Measurements from ENCODE around the gene VPS33B.

VPS33B gene

DNA sequence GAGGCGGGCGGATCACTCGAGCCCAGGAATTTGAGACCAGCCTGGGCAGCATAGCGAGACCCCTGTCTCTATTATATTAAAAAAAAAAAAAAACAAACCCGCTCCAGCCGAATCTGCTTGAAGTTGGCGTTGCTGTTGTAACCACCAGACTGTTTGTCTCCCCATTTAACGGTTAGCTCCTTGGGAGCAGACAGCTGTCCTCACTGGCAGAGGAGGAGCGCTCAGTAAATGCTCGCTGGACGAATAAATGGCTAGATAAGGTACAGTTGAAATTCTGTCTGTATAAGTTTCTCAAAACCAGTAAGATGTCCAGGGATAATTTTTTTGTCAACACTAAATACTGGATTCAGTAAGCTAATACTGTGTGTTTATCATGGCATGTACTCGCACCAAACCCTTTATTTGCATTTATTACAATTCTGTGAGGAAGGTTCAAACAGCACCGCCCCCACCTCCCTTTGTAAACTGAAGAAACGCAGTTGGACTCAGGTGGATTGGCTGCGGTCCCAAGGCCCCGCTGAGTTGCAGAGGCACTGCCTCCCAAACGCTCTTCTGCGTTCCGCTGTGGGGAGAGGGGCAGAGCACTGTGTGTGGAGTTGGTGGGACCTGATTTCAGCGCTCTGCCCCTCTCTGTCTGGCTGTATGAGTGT is 66.6 kb downstream of the VPS33B start (continued):
- TF ChIP-seq, protein P1, sequence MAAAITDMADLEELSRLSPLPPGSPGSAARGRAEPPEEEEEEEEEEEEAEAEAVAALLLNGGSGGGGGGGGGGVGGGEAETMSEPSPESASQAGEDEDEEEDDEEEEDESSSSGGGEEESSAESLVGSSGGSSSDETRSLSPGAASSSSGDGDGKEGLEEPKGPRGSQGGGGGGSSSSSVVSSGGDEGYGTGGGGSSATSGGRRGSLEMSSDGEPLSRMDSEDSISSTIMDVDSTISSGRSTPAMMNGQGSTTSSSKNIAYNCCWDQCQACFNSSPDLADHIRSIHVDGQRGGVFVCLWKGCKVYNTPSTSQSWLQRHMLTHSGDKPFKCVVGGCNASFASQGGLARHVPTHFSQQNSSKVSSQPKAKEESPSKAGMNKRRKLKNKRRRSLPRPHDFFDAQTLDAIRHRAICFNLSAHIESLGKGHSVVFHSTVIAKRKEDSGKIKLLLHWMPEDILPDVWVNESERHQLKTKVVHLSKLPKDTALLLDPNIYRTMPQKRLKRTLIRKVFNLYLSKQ (tag by site-specific recombination; IDR thresholded peaks at IDR 0.05; ENCODE audit: borderline replicate concordance): no peak
- no peak for TF ChIP-seq ZBTB1 (tag by site-specific recombination; IDR thresholded peaks at IDR 0.05)
- no peak for TF ChIP-seq ZNF23 (tag by site-specific recombination; IDR thresholded peaks at IDR 0.05; ENCODE audit: borderline replicate concordance)
- peak; percentile 16; the same call in 1 of the 2 replicates for TF ChIP-seq ZNF600 (tag by site-specific recombination; IDR thresholded peaks at IDR 0.05)
- TF ChIP-seq, protein P2, sequence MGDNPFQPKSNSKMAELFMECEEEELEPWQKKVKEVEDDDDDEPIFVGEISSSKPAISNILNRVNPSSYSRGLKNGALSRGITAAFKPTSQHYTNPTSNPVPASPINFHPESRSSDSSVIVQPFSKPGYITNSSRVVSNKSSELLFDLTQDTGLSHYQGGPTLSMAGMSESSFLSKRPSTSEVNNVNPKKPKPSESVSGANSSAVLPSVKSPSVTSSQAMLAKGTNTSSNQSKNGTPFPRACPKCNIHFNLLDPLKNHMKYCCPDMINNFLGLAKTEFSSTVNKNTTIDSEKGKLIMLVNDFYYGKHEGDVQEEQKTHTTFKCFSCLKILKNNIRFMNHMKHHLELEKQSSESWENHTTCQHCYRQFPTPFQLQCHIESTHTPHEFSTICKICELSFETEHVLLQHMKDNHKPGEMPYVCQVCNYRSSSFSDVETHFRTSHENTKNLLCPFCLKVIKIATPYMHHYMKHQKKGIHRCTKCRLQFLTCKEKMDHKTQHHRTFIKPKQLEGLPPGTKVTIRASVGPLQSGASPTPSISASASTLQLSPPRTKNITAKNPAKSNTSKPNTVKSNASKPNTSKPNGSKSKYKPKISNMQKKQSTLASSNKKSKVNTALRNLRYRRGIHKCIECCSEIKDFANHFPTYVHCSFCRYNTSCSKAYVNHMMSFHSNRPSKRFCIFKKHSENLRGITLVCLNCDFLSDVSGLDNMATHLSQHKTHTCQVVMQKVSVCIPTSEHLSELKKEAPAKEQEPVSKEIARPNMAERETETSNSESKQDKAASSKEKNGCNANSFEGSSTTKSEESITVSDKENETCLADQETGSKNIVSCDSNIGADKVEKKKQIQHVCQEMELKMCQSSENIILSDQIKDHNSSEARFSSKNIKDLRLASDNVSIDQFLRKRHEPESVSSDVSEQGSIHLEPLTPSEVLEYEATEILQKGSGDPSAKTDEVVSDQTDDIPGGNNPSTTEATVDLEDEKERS (tag by site-specific recombination; IDR thresholded peaks at IDR 0.05): no peak
- no peak for TF ChIP-seq ZNF792 (tag by site-specific recombination; IDR thresholded peaks at IDR 0.05)
- TF ChIP-seq ZNF221 (tag by site-specific recombination; IDR thresholded peaks at IDR 0.05; ENCODE audit: borderline replicate concordance): no peak
- TF ChIP-seq ZNF274 (IDR thresholded peaks at IDR 0.05; ENCODE audit: low read length): no peak
- TF ChIP-seq ZNF274 (tag by site-specific recombination; IDR thresholded peaks at IDR 0.05; ENCODE audit: borderline replicate concordance): no peak
- TF ChIP-seq ZNF558 (tag by site-specific recombination; IDR thresholded peaks at IDR 0.05): no peak
- no peak for TF ChIP-seq ZNF350 (tag by site-specific recombination; IDR thresholded peaks at IDR 0.05)
- TF ChIP-seq BCL11B (tag by site-specific recombination; IDR thresholded peaks at IDR 0.05; ENCODE audit: low read depth): no peak
- TF ChIP-seq ZNF416 (tag by site-specific recombination; IDR thresholded peaks at IDR 0.05): no peak
- TF ChIP-seq ZNF521 (tag by site-specific recombination; IDR thresholded peaks at IDR 0.05): no peak
- TF ChIP-seq ZIC2 (tag by site-specific recombination; IDR thresholded peaks at IDR 0.05): peak; percentile 54
- TF ChIP-seq ZNF571 (tag by site-specific recombination; IDR thresholded peaks at IDR 0.05): no peak
- no peak for TF ChIP-seq HOXD13 (CRISPR knock-in tag; IDR thresholded peaks at IDR 0.05; ENCODE audit: borderline replicate concordance)
- TF ChIP-seq, protein P3, sequence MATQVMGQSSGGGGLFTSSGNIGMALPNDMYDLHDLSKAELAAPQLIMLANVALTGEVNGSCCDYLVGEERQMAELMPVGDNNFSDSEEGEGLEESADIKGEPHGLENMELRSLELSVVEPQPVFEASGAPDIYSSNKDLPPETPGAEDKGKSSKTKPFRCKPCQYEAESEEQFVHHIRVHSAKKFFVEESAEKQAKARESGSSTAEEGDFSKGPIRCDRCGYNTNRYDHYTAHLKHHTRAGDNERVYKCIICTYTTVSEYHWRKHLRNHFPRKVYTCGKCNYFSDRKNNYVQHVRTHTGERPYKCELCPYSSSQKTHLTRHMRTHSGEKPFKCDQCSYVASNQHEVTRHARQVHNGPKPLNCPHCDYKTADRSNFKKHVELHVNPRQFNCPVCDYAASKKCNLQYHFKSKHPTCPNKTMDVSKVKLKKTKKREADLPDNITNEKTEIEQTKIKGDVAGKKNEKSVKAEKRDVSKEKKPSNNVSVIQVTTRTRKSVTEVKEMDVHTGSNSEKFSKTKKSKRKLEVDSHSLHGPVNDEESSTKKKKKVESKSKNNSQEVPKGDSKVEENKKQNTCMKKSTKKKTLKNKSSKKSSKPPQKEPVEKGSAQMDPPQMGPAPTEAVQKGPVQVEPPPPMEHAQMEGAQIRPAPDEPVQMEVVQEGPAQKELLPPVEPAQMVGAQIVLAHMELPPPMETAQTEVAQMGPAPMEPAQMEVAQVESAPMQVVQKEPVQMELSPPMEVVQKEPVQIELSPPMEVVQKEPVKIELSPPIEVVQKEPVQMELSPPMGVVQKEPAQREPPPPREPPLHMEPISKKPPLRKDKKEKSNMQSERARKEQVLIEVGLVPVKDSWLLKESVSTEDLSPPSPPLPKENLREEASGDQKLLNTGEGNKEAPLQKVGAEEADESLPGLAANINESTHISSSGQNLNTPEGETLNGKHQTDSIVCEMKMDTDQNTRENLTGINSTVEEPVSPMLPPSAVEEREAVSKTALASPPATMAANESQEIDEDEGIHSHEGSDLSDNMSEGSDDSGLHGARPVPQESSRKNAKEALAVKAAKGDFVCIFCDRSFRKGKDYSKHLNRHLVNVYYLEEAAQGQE (tag by site-specific recombination; IDR thresholded peaks at IDR 0.05): 0 out of 2 replicates have a peak, but pooled peaks have one; percentile 1
